NCI-H187 treated with DMSO at 0.1 percent for 48 hours (cell line): ENCODE data around the gene SLC20A1.
"Not testable (repeated sequence)": the region's sequence is repeated elsewhere in the genome, so short reads cannot be mapped to it uniquely, and the experiment has no call there.

Source experiments
- DNase-seq: peaks from one replicate; lab custom pipeline; 2025; lab: John Stamatoyannopoulos, UW

Gene SLC20A1

GRCh38 chr2:112646102-112646719 lies 472 bp downstream of the SLC20A1 start:
- DNase-seq: no peak

- DNase-seq: no peak
Observed at GRCh38 chr2:112646791-112647689, 1.3 kb downstream of the SLC20A1 start.

- DNase-seq: no peak
Observed at GRCh38 chr2:112648081-112648480, 2.3 kb downstream of the SLC20A1 start.

- DNase-seq: no peak
Observed at GRCh38 chr2:112656679-112657078, 10.9 kb downstream of the SLC20A1 start.

- DNase-seq: no peak
Observed at GRCh38 chr2:112658301-112658700, 12.6 kb downstream of the SLC20A1 start.

GRCh38 chr2:112658839-112659667 lies 13.3 kb downstream of the SLC20A1 start:
- no peak for DNase-seq

- no peak for DNase-seq
Observed at GRCh38 chr2:112660138-112660537, 14.4 kb downstream of the SLC20A1 start.

GRCh38 chr2:112661656-112662305 lies 16.0 kb downstream of the SLC20A1 start:
- DNase-seq: no peak

- no peak for DNase-seq
Observed at GRCh38 chr2:112662704-112663103, 17.0 kb downstream of the SLC20A1 start.

- DNase-seq: no peak
Observed at GRCh38 chr2:112664689-112665088, 18.9 kb downstream of the SLC20A1 start.

GRCh38 chr2:112665113-112665780 lies 19.5 kb downstream of the SLC20A1 start:
- DNase-seq: no peak

GRCh38 chr2:112666761-112667122 lies 21.0 kb downstream of the SLC20A1 start:
- no peak for DNase-seq

- DNase-seq: not testable (repeated sequence)
Observed at GRCh38 chr2:112667540-112667939, 21.8 kb downstream of the SLC20A1 start.

- no peak for DNase-seq
Observed at GRCh38 chr2:112669667-112670066, 23.9 kb downstream of the SLC20A1 start.

- no peak for DNase-seq
Observed at GRCh38 chr2:112670252-112671022, 24.7 kb downstream of the SLC20A1 start.

GRCh38 chr2:112671801-112672200 lies 26.1 kb downstream of the SLC20A1 start:
- DNase-seq: no peak

GRCh38 chr2:112673008-112673407 lies 27.3 kb downstream of the SLC20A1 start:
- DNase-seq: no peak

GRCh38 chr2:112674229-112674628 lies 28.5 kb downstream of the SLC20A1 start:
- DNase-seq: no peak

GRCh38 chr2:112679484-112679883 lies 33.7 kb downstream of the SLC20A1 start:
- no peak for DNase-seq

GRCh38 chr2:112680666-112681101 lies 34.9 kb downstream of the SLC20A1 start:
- no peak for DNase-seq

- no peak for DNase-seq
Observed at GRCh38 chr2:112682101-112682500, 36.4 kb downstream of the SLC20A1 start.
